H1 (cell line): Measurements from ENCODE around the gene EXD3. TPM values are rescaled to one million over a fixed set of nuclear protein-coding genes. Genes with fewer than 3 reads are reported as not detected.
A peak's percentile ranks its signal among the peaks of the same experiment; 100 is the strongest.

ENCODE experiments used
- CTCF ChIA-PET: fragments of 300-600 bp; sonication (Branson Sonifier 250); formaldehyde crosslinking; loops from one replicate; lab custom pipeline; 2021; ENCODE audit not compliant: partially characterized antibody; lab: Charles Lee
- POLR2A ChIA-PET: fragments of 300-600 bp; sonication (Branson Sonifier 250); formaldehyde crosslinking; loops from one replicate; lab custom pipeline; 2021; ENCODE audit warnings: inconsistent platforms; ENCODE audit not compliant: partially characterized antibody; lab: Charles Lee
- DNase-seq, 2 experiments: peaks; one replicate each; pipeline versions ENCODE4 v3.0.0 to v3.0.0-alpha.2; 2010 to 2022; ENCODE audit warnings: low spot score in 2 of 2, low read depth in 1 of 2, mixed read lengths in 1 of 2
- FAIRE-seq: peaks from 2 replicates; lab custom pipeline; 2011; peaks lifted over from hg19 to GRCh38; lab: Jason Lieb, UNC
- H2AFZ ChIP-seq: 2 replicates; pipeline ENCODE4 v1.8.1; 2012; ENCODE audit warnings: low read length, inconsistent platforms
- H2AK5ac ChIP-seq: 2 replicates; pipeline ENCODE4 v1.6.1; 2013; ENCODE audit warnings: low read depth, low read length
- H2BK120ac ChIP-seq: replicated peaks from 2 replicates; pipeline ENCODE3; 2013; ENCODE audit warnings: low read depth, low read length, inconsistent platforms
- H2BK12ac ChIP-seq: 2 replicates; pipeline ENCODE4 v1.6.1; 2013; ENCODE audit warnings: low read depth, low read length
- H2BK15ac ChIP-seq: 2 replicates; pipeline ENCODE4 v1.6.1; 2013; ENCODE audit warnings: low read length
- H2BK20ac ChIP-seq: 2 replicates; pipeline ENCODE4 v1.6.1; 2013; ENCODE audit warnings: low read length
- H2BK5ac ChIP-seq: 2 replicates; pipeline ENCODE4 v1.6.1; 2013; ENCODE audit warnings: low read depth, low read length
- H3K14ac ChIP-seq: 2 replicates; pipeline ENCODE4 v1.6.1; 2013; ENCODE audit warnings: inconsistent platforms; ENCODE audit not compliant: insufficient read length
- H3K18ac ChIP-seq: 2 replicates; pipeline ENCODE4 v1.6.1; 2013; ENCODE audit warnings: low read length; ENCODE audit errors: extremely low read depth
- H3K23ac ChIP-seq: 2 replicates; pipeline ENCODE4 v1.6.1; 2013; ENCODE audit warnings: inconsistent platforms; ENCODE audit not compliant: insufficient read length
- H3K23me2 ChIP-seq: 2 replicates; pipeline ENCODE4 v1.6.1; 2013; ENCODE audit warnings: low read depth, low read length
- H3K27ac ChIP-seq: 2 replicates; pipeline ENCODE4 v1.6.1; 2011; ENCODE audit warnings: low read depth, low read length, inconsistent platforms
- H3K27me3 ChIP-seq, 4 experiments: replicated peaks in 1 of 4; 1 replicate in 1 of 4; 2 replicates in 3 of 4; pipeline versions ENCODE4 v1.6.1 to v1.8.1; 2011 to 2013; ENCODE audit warnings: low read length in 3 of 4, mild to moderate bottlenecking in 3 of 4, inconsistent platforms in 2 of 4, mixed read lengths in 2 of 4, moderate library complexity in 1 of 4; ENCODE audit not compliant: control insufficient read depth in 3 of 4, insufficient read depth in 3 of 4; ENCODE audit errors: extremely low read depth in 1 of 4
- H3K36me3 ChIP-seq, 4 experiments: 2 replicates each; pipeline versions ENCODE4 v1.6.1 to v1.8.1; 2011 to 2013; ENCODE audit warnings: mild to moderate bottlenecking in 4 of 4, low read length in 3 of 4, moderate library complexity in 2 of 4, control low read depth in 1 of 4, inconsistent platforms in 1 of 4; ENCODE audit not compliant: insufficient read depth in 4 of 4, control insufficient read depth in 2 of 4
- H3K4ac ChIP-seq: replicated peaks from 2 replicates; pipeline ENCODE3; 2013; ENCODE audit warnings: low read length, low read depth, mixed read lengths, inconsistent platforms; ENCODE audit not compliant: insufficient read length
- H3K4me1 ChIP-seq, 4 experiments: replicated peaks in 1 of 4; 1 replicate in 1 of 4; 2 replicates in 3 of 4; pipeline versions ENCODE4 v1.6.1 to v1.8.1; 2011 to 2013; ENCODE audit warnings: low read length in 3 of 4, inconsistent platforms in 2 of 4, mixed read lengths in 1 of 4; ENCODE audit not compliant: insufficient read depth in 4 of 4, control insufficient read depth in 3 of 4
- H3K4me2 ChIP-seq, 2 experiments: 2 replicates each; pipeline versions ENCODE4 v1.6.1 to v1.8.1; 2011 to 2013; ENCODE audit warnings: low read depth in 2 of 2, low read length in 2 of 2, control low read depth in 1 of 2, inconsistent platforms in 1 of 2, mild to moderate bottlenecking in 1 of 2; ENCODE audit not compliant: insufficient read depth in 1 of 2
- H3K4me3 ChIP-seq, 4 experiments: fragments of 200-600, 300-600 bp in 1 of 4; sonication (generic), shearing (Covaris generic), sonication (Bioruptor Twin) in 1 of 4; 2 replicates each; pipeline versions ENCODE4 v1.5.1 to v1.8.1; 2011 to 2016; ENCODE audit warnings: low read length in 4 of 4, low read depth in 3 of 4, control low read depth in 2 of 4, inconsistent platforms in 2 of 4, mild to moderate bottlenecking in 2 of 4, mixed read lengths in 1 of 4, moderate library complexity in 1 of 4; ENCODE audit not compliant: insufficient read depth in 2 of 4; ENCODE audit errors: extremely low read depth in 1 of 4
- H3K56ac ChIP-seq: replicated peaks from 2 replicates; pipeline ENCODE3; 2013; ENCODE audit warnings: low read depth, mild to moderate bottlenecking, mixed read lengths, low read length, inconsistent platforms; ENCODE audit not compliant: insufficient read length
- H3K79me1 ChIP-seq: 2 replicates; pipeline ENCODE4 v1.6.1; 2013; ENCODE audit warnings: low read depth, low read length, control low read depth
- H3K79me2 ChIP-seq, 2 experiments: 2 replicates each; pipeline versions ENCODE4 v1.6.1 to v1.8.1; 2012 to 2013; ENCODE audit warnings: low read length in 2 of 2, mild to moderate bottlenecking in 2 of 2, inconsistent platforms in 1 of 2; ENCODE audit not compliant: insufficient read depth in 2 of 2, control insufficient read depth in 1 of 2
- H3K9ac ChIP-seq, 4 experiments: replicated peaks in 1 of 4; 1 replicate in 1 of 4; 2 replicates in 3 of 4; pipeline versions ENCODE4 v1.6.1 to v1.8.1; 2011 to 2013; ENCODE audit warnings: low read depth in 3 of 4, low read length in 3 of 4, control low read depth in 2 of 4, mild to moderate bottlenecking in 2 of 4, moderate library complexity in 2 of 4, inconsistent platforms in 1 of 4; ENCODE audit errors: extremely low read depth in 1 of 4
- H3K9me3 ChIP-seq, 2 experiments: 2 replicates each; pipeline versions ENCODE4 v1.6.1 to v1.8.1; 2012 to 2013; ENCODE audit warnings: mild to moderate bottlenecking in 2 of 2, moderate library complexity in 2 of 2, control low read depth in 1 of 2, inconsistent platforms in 1 of 2, low read depth in 1 of 2, low read length in 1 of 2, mixed read lengths in 1 of 2; ENCODE audit not compliant: insufficient read depth in 2 of 2
- H4K20me1 ChIP-seq, 2 experiments: replicated peaks in 1 of 2; 2 replicates each; pipeline versions ENCODE3 to v1.8.1; 2011 to 2013; ENCODE audit warnings: inconsistent platforms in 2 of 2, low read length in 2 of 2, mild to moderate bottlenecking in 1 of 2; ENCODE audit not compliant: insufficient read depth in 2 of 2, control insufficient read depth in 1 of 2
- H4K5ac ChIP-seq: 2 replicates; pipeline ENCODE4 v1.6.1; 2013; ENCODE audit warnings: low read length, low read depth, mixed read lengths, inconsistent platforms; ENCODE audit not compliant: insufficient read length
- H4K8ac ChIP-seq: 2 replicates; pipeline ENCODE4 v1.8.0; 2013; ENCODE audit warnings: mild to moderate bottlenecking, moderate library complexity, low read length, inconsistent platforms; ENCODE audit not compliant: insufficient read depth; ENCODE audit errors: extremely low read depth
- H4K91ac ChIP-seq: replicated peaks from 2 replicates; pipeline ENCODE3; 2013; ENCODE audit warnings: low read length, mixed read lengths, inconsistent platforms; ENCODE audit not compliant: insufficient read length
- WGBS, 2 experiments: shearing (Covaris generic) in 1 of 2; methylation state at CpG; one replicate each; pipeline versions ENCODE4 v1.1.6 to v1.1.7; 2013 to 2015; ENCODE audit warnings: low lambda C conversion rate in 2 of 2, mixed read lengths in 2 of 2, inconsistent platforms in 1 of 2, low coverage in 1 of 2, missing lambda C conversion rate in 1 of 2; ENCODE audit not compliant: insufficient replicate concordance in 2 of 2, insufficient coverage in 1 of 2, insufficient read length in 1 of 2; ENCODE audit errors: extremely low coverage in 1 of 2, missing lambda C conversion rate in 1 of 2; 5-methylcytosine and 5-hydroxymethylcytosine counted together
- polyA plus RNA-seq, 7 experiments: library from polyadenylated mRNA; depleted of rRNA in 3 of 7; stranded (reverse) in 5 of 7; unstranded in 2 of 7; fragments of >200 nt in 5 of 7; fragments of 200-250 nt in 2 of 7; gene quantifications; 1 replicate in 5 of 7; 2 replicates in 1 of 7; 4 replicates in 1 of 7; pipeline versions ENCODE4 v1.2.1 to v1.2.3, GENCODE V29; 2011 to 2013; ENCODE audit warnings: missing spikeins in 2 of 7, mixed read lengths in 2 of 7
- total RNA-seq: library from RNA; stranded (reverse); fragmentation: NEBNext Ultra II Directional; extraction: Animal tissue kit (Norgen Biotek cat#: 25700); gene quantifications from 2 replicates; pipeline ENCODE4 v1.2.1, GENCODE V29; 2021

The EXD3 gene
- total and polyA plus RNA-seq, 2 of the 8 experiments (the other 6 are each of a cell fraction or from before 2014, with no cell fraction given), result 7.2 to 9.4 TPM

DNA sequence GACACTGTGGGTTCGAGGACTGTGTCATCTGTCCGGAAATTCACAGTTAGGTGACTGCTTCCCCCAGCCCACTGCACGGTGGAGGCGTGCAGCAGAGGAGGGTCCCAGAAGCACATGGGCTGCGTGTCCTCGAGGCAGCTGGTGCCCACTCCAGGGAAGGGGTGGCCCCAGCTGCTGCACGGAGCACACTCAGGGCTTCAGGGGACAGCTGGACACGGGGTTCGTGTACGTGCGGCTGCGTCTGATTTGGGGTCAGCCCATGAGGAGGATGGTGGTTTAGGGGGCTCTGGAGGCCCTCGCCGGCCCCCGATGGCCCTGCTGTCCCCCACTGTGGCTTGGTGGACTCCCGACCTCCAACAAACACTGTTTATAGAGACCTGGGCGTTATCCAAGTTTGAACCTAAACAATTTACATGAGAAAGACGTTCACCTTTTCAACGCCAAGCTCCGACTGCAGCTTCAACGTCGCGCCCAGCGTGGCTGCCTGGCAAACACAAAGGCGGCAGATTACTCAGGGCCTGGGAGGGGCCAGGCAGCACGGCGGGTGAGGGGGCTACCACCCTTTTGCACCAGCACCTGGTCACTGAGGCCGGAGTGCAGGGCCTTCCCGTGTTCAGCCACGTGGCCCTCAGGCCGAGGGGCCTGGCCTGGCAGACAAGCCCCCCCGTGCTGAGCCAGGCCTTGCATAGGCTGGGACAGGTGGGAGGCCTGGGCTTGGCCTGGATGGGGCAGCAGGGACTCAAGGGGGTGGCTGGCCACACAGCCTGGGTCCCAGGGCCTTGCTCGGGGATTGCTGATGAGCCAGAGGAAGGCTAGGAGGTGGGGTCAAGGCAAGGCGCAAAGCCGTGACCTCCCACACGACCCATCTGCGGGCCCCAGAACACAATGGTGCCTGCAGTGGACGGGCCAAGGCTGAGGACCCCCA is 55.2 kb downstream of the EXD3 start:
- H4K20me1 ChIP-seq, result peaks cover 0 to 7% of the 10 kb centered on the region in 2 experiments
- CTCF ChIA-PET, result interaction anchor here (1.2 kb wide), 1 partner anchor 78 kb away, joined by 3 read pairs; no protein-coding TSS in a partner anchor
- H3K4me3 ChIP-seq, result no peak overlapping the region
- no peak overlapping the region for H3K9ac ChIP-seq
- no peak overlapping the region for H3K4me2 ChIP-seq
- H3K14ac ChIP-seq, result no peak overlapping the region
- H2AFZ ChIP-seq, result no peak overlapping the region
- H3K27me3 ChIP-seq, result no peaks in the 10 kb centered on the region
- H4K8ac ChIP-seq, result peak overlapping the region; percentile 53; the same call in 1 of the 2 replicates
- no peak overlapping the region for H4K91ac ChIP-seq
- no peak for FAIRE-seq
- no peaks in the 10 kb centered on the region; a peak in 2 of 4 replicates for H3K9me3 ChIP-seq
- H2BK20ac ChIP-seq, result no peak overlapping the region
- H3K18ac ChIP-seq, result no peak overlapping the region; the same call in 1 of the 2 replicates
- POLR2A ChIA-PET, result no interaction called here
- H4K5ac ChIP-seq, result no peak overlapping the region
- no peaks in the 10 kb centered on the region for H3K79me2 ChIP-seq
- peaks cover 4% of the 10 kb centered on the region; the same call in 1 of the 2 replicates for H3K23me2 ChIP-seq
- no peak overlapping the region for H2BK12ac ChIP-seq
- no peak for DNase-seq
- peak overlapping the region; percentile 24; the same call in 1 of the 2 replicates for H2BK5ac ChIP-seq
- no peak overlapping the region for H3K4ac ChIP-seq
- H3K27ac ChIP-seq, result no peak overlapping the region
- WGBS, 2 experiments, result 89% methylated on average over 36 of the region's 38 CpGs; no CpG with 5 or more reads in 1 of the 2 experiments
- no peak overlapping the region for H3K23ac ChIP-seq
- H2BK15ac ChIP-seq, result 0 out of 2 replicates have a peak overlapping the region, but pooled peaks have one; percentile 29
- H3K79me1 ChIP-seq, result no peaks in the 10 kb centered on the region
- H3K56ac ChIP-seq, result no peak overlapping the region
- H3K36me3 ChIP-seq, result no peaks in the 10 kb centered on the region; a peak in 1 of 8 replicates
- H2BK120ac ChIP-seq, result no peak overlapping the region
- H3K4me1 ChIP-seq, result no peaks in the 10 kb centered on the region; a peak in 2 of 7 replicates
- no peak overlapping the region for H2AK5ac ChIP-seq
